22Rv1 (cell line): ENCODE data around the gene CCL4L2.
"Not testable (repeated sequence)": the region's sequence is repeated elsewhere in the genome, so short reads cannot be mapped to it uniquely, and the experiment has no call there.

Experiments used
- CTCF ChIP-seq: fragments of 450-650 bp; IDR thresholded peaks from 2 replicates; pipeline ENCODE4 v1.5.1; 2017; ENCODE audit warnings: mild to moderate bottlenecking
- ZFX ChIP-seq: fragments of 450-650 bp; IDR thresholded peaks from 2 replicates; pipeline ENCODE4 v1.6.1; 2017; ENCODE audit warnings: antibody characterized with exemption, borderline replicate concordance

- not testable (repeated sequence) for TF ChIP-seq CTCF, ZFX
These were observed 29.3 kb upstream of the CCL4L2 start for GRCh38 chr17:36181446-36182175.
